SK-N-MC (cell line): ENCODE data around the gene OBSCN.

Source experiments
- EZH2 ChIP-seq: fragments of 200-600 bp; sonication (generic); IDR thresholded peaks from one replicate; pipeline ENCODE4 v1.6.1; 2017; ENCODE audit warnings: antibody characterized with exemption
- POLR2AphosphoS5 ChIP-seq: IDR thresholded peaks from 2 replicates; pipeline ENCODE4 v1.6.1; 2012; ENCODE audit warnings: mild to moderate bottlenecking, low read depth, low read length, borderline replicate concordance

DNA sequence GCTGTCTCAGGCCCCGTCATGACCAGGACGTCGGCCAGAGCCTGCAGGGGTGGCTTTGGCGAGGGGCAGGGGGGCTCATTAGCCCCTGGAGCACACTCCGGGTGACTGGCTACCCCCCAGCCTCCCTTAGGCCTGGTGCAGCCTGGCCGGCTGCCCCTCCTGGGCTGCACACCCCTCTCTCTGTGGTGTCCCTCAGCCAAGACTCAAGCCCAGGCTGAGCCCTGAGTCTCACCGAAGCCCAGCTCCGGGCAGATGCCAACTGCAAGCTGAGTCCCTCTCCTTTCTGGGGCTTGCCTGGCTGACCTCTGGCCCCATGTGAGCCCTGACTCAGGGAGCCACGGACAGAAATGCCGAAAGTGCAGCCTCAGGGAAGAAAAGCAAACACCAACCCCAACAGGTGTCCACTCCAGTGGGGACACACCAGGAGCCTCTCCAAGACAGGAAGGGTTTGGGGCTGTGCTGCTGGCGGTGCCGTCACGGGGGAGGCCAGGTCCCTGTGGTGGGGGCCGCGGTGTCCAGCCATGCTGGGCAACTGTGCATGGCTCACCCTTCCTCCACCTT is 47.6 kb upstream of the OBSCN start:
- no peak for TF ChIP-seq EZH2
- TF ChIP-seq POLR2AphosphoS5: no peak
